NK-92 treated with Interleukin-12 subunit alpha and Interleukin-12 subunit beta, amount 100 ng/mL, for 24 hours (cell line): ENCODE data around the gene CFHR4.
"Not testable (repeated sequence)": the region's sequence is repeated elsewhere in the genome, so short reads cannot be mapped to it uniquely, and the experiment has no call there.

Source experiments
- DNase-seq: peaks from one replicate; lab custom pipeline; 2025; lab: John Stamatoyannopoulos, UW

Gene CFHR4

DNA sequence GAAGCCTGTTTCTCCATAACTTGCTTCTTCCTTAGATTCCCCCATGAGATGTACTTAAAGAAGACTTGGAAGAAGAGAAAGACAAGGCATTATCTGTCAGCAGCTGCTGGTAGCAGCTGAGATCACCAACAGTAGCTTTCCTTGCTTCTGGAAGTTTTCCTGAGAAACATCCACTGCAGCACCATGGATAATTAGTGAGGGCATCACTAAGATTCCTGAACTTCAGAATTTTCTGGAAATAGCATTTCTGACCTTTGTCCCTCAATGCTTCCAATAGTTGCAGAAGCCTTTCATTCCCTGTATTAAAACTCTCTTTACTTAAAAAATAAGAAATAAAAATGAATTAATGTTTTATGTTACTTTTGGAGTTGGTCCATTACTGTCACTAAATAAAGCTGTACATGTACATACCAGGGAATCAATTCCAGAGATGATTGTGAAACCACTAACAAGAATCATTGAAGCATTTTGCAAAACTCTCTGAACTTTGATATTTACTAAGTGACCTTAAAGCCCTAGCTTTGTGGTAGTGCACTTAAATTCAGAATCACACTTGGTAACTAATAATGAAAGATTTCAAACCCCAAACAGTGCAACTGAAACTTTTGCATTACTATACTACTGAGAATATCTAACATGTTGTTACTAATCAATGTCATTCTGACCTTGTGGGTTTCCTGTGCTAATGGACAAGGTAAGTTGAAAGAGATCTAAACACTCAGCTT is at the start of gene CFHR4:
Gene CFHR4 (plus strand): TSS at position 538 of the 725 bp plus-strand sequence. CDS start 99 bp downstream, at position 637.
- no peak for DNase-seq

DNA sequence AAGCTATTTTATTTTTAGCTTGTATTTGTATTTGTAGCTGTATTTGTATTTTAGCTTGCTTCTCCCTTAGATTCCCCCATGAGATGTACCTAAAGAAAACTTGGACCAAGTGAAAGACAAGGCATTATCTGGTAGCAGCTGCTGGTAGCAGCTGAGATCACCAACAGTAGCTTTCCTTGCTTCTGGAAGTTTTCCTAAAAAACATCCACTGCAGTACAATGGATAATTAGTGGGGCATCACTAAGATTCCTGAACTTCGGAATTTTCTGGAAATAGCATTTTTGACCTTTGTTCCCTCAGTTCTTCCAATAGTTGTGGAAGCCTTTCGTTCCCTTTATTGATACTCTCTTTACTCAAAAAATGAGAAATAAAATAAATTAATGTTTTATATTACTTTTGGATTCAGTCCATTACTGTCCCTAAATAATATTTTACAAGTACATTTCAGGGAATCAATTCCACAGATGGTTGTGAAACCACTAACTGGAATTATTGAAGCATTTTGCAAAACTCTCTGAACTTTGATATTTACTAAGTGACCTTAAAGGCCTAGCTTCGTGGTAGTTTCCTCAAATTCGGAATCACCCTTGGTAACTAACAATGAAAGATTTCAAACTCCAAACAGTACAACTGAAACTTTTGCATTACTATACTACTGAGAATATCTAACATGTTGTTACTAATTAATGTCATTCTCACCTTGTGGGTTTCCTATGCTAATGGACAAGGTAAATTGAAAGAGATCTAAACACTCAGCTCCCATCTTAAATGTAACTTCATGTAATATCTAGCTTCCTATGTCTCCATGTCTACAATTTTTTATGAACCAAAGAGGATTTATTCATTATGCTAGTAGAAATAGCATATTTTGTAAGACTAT is 38.0 kb upstream of the CFHR4 start:
- not testable (repeated sequence) for DNase-seq

DNA sequence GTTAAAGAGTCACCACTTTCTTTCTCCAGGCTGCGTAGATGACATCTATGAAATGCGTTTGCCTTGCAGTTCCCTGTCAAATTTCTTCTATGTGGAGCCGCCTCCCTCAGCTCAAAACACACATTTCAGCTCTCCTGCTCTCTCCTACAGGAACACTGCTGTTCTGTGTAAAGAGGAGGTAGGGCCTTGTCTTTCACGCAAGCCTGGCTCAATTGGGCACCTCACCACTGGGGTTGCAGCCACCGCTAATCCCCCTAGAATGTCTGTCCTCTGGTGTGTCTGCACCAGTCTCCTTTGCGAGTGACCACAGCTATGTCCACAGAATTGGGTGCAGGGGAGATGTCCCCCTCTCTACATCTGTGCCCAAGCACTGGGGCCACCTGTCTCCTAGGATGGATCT is 31.8 kb upstream of the CFHR4 start:
- no peak for DNase-seq

DNA sequence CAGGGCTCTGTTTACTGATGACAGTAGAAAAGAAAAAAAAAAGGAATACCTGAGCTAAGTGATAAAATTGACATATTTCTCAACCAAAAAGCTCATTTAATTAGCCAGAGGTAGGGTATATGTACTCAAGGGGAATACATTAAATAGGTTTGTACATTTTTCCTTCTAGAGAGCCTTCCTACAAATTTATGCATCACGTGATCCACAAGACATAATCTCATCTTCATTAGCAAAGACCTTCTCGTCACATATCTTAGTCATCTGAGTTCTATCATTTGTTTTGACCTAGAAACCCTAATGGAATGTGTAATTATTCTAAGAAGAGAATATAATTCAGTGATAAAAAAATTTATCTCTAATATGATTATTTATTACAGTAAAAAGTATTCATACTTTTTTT is 30.7 kb upstream of the CFHR4 start:
- DNase-seq, result no peak

DNA sequence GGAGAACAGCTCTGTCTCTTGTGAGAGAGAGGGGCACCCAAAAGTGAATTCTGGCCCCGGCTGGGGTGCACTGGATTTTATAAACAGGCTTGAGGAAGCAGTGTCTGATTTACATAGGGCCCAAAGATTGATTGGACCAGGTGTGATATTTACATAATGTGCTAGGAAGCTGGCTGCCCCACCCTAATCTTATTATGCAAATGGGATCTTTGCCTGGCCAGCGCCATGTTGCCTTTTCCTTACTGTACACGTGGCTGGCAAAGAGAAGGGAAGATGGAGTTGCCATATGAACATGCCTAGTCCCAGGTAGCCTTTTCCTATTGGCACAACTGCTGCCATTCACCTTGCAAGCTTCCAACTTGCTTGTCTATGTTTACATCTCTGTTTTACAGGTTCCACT is 29.0 kb upstream of the CFHR4 start:
- DNase-seq, result no peak

DNA sequence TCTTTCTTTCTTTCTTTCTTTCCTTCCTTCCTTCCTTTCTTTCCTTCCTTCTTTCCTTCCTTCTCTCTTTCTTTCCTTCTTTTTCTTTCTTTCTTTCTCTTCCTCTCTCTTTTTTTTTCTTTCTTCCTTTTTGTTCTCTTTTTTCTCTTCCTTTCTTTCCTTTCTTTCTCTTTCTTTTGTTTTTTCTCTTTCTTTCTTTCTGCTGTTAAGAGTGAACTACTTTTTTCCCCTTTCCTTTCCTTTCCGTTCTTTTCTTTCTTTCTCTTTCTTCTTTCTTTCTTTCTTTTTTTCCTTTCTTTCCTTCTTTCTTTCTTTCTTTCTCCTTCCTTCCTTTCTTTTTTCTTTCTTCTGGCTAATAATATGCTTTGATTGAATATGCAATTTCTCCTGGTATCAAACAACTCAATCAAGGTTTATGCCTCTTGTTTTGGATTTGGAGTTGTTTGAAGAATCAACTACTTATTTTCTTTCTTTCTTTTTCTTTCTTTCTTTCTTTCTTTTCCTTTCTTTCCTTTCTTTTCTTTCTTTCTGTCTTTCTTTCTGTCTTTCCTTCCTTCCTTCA is 27.4 kb upstream of the CFHR4 start:
- no peak for DNase-seq

DNA sequence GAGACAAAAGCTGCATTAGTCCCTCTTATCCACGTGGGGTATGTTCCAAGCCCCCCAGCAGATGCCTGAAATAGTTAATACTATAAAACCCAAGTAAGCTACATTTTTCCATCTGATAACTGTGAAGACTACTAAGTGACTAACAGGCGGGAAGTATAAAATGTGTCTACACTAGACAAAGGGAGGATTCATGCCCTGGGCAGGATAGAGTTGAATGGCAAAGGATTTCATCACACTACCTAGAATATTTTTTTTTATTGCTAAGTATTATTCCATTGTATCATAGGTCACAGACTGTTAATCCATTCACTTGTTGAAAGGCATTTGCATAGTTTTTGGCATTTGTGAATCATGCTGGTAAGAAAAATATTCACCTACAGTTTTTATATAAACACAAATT is 26.4 kb upstream of the CFHR4 start:
- no peak for DNase-seq

DNA sequence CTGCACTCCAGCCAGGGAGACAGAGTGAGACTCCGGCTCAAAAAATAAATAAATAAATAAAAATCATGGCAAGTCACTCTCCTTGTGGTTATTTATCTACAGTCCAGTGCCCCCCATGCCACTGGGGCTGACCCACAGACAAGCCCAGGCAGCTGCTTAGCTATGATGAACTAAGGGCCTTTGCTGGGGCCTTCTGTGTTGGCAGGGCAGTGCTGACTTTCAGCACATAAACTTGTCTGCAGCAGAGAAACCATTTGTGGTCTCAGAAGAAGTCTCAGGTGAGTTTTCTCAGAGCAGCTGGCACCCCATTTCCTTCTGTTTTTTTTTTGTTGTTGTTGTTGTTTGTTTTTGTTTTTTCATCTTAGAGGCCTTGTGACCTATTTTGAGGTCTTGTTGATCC is 20.9 kb upstream of the CFHR4 start:
- no peak for DNase-seq

DNA sequence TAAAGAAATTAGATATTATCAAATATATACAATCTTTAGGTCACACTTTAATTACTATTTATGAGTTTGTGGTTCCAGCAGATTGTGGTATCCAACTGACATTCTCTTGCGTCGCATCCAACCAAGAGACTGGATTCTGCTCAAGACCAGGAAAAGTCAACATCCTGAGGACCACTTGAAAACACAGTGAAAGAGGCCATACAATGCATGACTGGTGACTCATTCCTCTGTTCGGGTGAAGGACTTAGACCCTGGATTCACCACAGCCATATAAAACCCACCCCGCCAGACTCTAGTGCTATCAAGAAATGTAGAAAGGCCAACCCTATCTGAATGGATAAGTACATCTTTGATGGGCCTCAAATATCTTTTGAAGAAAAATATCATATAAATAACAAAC is 14.5 kb upstream of the CFHR4 start:
- DNase-seq, result no peak

DNA sequence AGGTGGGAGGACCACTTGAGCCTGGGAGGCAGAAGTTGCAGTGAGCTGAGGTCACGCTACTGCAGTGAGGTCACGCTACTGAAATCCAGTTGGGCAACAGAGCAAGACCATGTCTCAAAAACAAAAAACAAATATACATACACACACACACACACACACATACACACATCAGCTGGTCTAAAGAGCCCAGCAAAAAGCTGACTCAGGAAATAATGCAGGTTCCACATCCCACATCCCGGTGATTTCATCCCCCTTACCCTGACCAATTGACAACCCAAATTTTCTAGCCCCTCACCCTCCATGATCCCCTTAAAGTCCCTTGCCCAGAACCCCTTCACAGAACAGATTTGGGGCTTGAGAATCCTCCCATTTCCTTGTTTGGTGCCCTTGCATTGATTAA is 11.9 kb upstream of the CFHR4 start:
- DNase-seq, result no peak

DNA sequence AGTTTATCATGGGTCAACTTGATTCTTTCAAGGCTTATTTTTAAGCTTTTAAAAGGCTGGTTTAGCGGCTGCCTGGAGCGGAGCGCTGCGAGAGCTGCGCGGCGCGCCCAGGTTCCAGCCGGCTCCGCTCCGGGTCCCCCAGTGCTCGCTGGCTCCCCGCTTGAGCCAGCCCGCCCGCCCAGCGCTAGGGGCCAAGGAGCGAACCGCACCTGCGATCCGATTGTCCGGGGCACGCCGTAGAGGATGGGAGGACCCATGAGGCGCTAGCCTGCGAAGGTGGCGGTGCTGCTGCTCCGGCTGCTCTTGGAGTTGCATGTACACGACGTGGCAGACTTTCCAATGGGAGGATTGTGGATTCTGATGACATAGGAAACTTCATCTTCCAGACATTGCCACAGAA is 9.9 kb upstream of the CFHR4 start:
- no peak for DNase-seq

DNA sequence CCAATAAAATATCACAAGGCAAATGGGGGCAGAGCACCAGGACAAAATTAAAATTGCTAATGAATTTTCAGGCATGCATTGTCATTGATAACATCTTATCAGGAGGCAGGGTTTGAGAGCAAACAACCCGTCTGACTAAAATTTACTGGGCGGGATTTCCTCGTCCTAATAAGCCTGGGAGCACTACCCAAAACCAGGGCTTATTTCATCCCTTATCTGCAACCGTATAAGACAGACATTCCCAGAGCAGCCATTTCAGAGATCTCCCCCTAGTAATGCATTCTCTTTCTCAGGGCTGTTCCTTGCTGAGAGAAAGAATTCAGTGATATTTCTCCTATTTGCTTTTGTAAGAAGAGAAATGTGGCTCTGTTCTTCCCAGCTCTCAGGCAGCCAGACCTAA is 1.3 kb upstream of the CFHR4 start:
- not testable (repeated sequence) for DNase-seq

DNA sequence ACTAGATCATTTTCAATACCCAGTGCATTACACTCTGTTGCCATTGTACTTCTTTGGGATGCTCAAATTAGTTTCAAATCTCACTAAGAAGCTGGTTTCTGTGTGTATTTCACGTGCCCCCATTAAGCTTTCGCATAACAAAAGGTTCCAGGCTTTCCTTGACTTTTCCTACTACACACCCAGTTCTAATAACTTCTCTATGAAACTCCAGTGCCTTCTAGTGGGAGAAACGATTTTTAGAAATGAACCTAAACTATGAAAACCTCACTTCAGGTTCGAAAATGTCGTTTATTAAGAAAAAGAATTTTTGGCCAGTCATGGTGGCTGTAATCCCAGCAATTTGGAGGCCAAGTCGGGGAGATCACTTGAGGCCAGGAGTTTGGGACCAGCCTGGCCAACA is 2.8 kb downstream of the CFHR4 start:
- no peak for DNase-seq

DNA sequence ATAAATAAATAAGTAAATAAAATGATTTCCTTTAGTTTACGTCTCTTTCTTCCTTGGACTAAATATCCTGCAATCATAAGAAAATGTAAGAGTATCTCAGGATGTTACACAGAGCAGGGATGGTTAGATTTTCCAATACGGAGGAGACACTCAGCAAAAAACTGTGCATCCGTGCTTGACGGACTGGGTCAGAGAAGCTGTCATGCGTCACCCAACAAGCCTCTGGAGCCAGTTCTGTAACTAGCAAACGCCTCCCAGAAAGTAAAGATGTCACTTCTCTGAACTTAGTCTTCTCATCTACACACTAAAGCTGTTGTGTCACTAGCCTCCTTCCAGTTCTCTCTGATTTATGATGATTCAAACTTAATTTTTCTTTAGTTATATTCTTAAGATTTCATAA is 3.4 kb downstream of the CFHR4 start:
- DNase-seq, result no peak

DNA sequence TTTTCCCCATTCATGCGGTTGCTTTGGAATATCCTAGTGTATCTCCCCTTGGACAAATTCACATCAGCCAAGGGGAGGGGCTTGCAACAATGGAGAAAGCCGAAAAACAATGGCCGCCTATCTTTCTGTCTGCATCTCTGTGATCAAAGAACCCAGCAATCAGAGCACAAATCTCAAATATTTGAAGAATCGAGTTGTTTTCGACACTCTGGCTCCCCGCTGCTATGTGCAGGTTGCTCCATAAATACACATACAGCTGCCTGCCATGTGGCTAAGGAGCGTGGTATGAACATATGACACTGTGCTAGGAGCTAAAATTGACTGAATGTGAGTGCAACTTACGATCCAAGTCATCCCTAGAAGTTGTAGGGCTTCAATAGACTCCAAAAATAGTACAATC is 8.5 kb downstream of the CFHR4 start:
- DNase-seq, result no peak

DNA sequence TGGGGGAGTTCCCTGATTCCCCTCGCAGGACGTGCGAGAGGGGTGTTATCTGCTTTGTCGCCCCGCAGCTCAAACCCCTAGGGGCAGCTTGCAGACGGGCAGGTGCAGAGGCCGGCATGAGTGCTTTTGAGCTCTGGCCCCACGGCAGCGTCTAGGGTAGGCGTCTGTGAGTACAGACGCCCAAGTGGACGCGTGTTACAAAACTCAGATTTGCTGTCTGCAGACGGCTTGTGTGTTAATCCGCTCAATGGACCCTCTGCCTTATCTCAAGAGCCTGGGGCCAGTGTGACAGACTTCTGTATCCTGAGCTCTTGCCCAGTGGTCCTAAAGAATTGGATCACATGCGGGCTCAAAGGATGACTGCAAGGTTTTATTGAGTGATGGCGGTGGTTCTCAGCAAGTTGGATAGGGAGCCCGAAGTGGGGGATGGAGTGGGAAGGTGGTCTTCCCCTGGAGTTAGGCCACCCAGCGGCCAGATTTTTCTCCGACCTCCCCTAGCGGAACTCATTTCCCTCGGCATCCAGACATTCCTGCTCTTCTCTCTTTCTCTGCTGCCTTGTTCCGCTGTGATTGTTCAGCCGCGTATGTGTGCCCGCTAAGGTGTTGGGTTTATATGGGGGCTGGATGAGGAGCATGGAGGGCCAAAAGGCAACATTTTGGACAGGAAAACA is 9.4 kb downstream of the CFHR4 start:
- no peak for DNase-seq

DNA sequence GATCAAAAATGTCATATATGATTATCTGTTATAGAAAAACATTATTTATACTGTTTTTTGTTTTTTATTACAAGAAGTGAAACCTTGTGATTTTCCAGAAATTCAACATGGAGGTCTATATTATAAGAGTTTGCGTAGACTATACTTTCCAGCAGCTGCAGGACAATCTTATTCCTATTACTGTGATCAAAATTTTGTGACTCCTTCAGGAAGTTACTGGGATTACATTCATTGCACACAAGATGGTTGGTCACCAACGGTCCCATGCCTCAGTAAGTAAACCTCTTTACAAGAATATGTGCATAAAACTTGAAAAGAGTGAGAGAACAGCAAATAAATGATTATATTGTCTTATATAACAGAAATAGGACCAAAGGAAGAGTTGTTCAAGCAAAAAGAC is 14.5 kb downstream of the CFHR4 start:
- DNase-seq, result no peak

DNA sequence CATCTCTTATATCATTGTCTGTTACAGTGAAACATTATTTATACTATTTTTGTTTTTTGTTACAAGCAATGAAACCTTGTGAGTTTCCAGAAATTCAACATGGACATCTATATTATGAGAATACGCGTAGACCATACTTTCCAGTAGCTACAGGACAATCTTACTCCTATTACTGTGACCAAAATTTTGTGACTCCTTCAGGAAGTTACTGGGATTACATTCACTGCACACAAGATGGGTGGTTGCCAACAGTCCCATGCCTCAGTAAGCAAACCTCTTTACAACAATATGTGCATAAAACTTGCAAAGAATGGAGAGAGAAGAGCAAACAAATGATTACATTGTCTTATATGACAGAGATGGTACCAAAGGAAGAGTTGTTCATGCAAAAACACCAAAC is 22.4 kb downstream of the CFHR4 start:
- no peak for DNase-seq

DNA sequence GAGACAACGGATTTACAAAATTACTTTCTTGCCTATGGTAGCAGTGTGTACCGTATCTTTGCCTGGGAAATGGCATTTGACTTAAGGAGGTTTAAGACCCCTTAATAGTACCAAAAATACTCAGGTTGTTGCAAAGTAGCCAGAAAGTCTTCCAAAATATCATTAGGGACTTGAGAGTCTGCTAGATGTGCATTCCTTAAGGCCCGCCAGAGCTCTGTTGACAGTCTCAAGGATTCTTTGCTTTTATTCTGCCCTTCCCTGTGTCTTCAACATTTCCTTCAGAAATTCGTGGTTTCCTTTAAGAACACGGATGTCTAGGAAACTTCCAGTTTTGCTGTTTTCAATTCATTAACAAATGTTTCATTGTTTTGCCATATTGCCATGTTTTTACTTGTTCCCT is 24.4 kb downstream of the CFHR4 start:
- not testable (repeated sequence) for DNase-seq

DNA sequence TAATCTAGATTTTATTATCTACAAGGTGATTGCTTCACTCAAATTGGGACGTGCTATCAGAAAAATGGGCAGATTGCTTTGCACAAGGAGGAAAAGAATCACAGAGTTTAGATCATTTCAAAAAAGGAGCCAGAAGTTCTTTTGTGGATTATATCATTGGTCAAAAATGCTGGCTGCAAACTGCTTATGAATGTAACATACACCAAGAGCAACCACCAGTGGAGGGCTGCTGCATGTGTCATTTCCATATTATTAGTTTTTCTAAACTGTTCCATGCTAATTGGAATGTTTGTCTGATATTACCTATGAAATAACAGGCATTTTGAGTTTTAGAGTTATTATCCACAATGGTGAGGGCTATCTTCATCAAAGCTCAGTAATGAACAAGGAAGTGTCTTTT is 39.0 kb downstream of the CFHR4 start:
- not testable (repeated sequence) for DNase-seq

DNA sequence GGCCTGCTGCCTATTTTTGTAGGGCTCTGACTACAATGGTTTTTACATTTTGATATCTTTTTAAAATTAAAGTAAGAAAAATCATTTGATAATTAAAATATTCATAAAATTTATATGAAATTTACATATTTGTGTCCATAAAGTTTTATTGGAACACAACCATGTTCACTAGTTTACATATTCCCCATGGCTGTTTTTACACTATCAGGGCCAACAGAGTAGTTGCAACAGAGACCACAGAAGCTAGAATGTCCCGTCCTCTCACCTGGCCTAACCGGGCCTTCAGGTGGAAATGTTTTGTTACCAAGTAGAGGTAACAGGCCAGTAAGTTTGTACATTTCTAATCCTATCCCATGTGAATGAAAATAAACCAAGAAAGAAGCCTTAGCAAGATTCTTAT is 45.0 kb downstream of the CFHR4 start:
- not testable (repeated sequence) for DNase-seq

DNA sequence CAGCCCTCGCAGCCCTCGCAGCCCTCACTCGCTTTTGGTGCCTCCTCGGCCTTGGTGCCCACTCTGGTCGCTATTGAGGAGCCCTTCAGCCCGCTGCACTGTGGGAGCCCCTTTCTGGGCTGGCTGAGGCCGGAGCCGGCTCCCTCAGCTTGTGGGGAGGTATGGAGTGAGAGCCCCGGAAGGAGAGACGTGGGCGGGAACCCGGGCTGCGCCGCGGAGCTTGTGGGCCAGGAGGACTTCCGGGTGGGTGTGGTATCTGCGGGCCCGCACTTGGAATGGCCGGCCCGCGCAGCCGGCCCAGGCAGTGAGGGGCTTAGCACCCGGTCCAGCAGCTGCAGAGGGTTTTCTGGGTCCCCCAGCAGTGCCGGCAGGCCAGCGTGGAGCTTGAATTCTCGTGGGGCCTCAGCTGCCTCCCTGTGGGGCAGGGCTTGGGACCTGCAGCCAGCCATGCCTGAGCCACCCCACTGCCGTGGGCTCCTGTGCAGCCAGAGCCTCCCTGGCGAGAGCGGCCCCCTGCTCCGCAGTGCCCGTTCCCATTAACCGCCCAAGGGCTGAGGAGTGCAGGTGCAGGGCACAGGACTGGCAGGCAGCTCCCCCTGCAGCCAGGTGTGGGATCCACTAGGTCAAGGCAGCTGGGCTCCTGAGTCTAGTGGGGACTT is 45.8 kb downstream of the CFHR4 start:
- DNase-seq, result no peak
